NCI-H2029 (cell line): ENCODE measurements around the gene SPEM3.

ENCODE experiments used
- DNase-seq: peaks from one replicate; lab custom pipeline; 2025; lab: John Stamatoyannopoulos, UW

SPEM3 gene

DNA sequence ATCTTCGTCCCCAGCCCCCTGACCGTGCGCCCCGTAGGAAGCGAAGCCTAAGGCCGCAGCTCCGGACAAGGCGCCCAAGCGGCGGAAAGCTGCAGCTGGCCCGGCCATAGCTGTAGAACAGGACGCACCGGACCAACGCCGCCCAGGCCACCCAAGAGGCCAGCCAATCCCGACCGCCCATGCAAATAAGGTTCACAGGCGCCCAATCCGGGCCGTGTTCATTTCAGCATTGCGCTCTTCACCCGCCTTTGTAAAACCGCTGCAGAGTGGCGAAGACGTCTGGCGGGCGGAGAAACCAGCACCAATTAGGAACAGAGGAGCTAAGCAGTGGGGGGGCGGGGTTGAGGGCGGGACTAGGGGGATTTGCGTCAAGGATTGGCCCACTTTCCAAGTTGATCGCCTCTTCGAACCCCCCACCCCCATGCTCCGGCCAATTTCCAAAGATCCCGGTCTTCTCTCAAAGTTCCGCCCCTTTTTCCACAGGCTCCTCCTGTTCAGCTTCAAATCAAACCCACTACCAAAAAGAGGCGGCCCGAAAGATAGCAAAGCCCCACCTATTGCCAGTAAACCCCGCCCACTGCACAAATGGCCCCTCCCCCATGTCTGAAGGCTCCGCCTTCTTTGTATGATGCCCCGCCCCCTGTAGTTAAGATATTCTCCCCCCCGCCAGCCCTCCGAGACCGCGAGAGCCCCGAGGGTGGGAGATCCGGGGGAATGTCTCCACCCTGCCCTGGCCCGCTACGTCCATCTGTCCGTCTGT, 24.5 kb upstream of the SPEM3 start, which contains the start of gene TMEM256:
Gene TMEM256 (minus strand): TSS at position 121 of the 760 bp plus-strand sequence. CDS start 13 bp downstream, at position 108.
- peak; percentile 89 for DNase-seq

DNA sequence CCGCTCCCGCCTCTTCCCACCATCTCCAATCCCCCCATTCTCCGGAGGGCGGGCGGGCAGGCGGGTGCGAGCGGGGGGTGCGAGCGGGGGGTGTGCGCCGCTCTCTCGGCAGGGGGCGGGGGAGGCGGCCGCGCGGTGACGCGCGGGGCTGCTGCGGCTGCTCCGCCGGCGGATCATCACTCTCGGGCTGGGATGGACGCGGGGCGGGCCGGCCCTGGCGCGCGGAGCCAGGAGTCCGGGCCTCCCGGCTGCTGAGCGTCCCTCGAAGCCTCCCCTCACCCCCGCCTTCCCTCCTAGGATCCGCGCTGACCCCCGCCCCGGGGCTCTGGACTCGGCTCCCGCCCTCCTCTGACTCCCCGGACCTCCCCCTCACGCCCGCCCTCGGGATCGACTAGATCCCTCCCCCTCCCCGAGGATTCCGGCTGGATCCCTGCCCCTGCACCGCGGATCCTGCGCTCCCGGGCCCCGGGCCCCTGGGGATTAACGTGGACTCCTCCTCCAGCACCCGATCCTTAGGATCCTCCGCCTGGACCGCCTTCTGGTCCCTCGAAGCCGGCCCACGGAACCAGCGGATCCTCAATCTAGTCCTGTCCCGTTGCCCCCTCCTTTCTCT, 23.8 kb upstream of the SPEM3 start:
- no peak for DNase-seq

DNA sequence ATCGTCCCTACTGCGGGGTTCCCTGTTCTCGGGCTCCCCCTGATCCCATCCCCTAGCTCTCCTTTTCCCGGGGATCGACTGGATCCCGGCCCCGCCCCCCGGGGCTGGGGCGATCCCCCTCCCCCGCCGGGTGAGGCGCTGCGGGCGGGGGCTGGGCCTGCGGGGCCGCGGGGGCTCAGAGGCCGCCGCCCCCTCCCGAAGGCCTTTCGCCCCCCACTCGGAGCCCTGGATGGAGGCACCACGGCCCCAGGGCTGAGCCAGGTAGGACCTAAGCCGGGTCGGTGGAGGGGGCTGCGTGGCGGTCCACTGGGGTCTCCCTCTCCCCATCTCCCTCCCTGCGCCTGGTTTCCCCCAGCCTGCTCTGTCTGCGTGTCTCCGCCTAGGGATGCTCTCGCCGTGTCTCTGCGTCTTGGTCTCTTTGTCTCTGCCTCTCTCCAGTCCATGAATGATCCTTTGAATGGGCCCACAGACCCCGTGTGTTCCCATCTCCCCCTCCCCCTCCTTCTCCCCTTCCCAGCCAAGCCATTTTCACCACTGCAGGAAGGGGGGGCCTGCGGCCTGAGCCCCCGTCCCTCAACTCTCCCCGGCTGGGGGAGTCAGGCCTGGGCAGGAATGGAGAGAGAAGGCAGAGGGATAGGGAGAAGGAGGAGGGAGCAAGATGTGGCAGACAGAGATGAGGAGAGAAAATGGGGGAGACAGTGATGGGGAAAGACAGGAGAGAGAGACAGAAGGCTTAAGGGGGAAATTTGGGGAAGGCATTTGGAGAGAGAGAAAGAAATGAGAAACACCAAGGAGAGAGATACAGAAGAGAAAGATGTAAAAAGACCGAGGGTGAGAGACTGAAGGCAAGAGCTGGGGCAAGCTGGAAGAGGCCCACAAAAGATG, 23.1 kb upstream of the SPEM3 start:
- DNase-seq = no peak

DNA sequence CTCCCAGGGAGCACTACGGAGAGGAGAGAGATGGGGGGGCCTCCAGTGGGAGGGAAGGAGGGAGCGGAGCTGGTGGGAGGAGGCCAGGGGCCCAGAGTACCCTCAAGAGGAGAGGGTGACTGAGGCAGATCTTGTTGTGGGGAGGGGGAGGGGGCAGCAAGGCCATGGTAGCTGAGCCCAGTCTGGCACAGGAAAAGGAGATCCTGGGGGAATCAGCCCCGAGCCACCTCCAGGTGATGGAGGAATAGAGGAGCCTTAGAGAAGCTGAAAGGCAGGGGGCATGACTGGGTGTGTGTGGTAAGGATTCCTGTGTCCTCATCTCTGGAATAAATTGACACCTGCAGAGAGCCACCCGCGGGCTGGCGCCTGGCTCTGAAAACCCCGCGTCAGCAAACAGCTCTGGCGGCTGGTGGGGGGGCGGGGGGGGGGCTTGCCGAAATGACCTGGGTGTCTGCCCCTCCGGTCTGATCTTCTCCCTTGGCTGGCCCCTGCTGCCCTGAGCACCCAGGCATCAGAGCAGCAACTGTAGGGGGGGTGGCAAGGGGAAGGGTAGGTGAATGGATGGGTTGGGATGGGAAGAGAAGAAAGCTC, 22.3 kb upstream of the SPEM3 start:
- DNase-seq = no peak

DNA sequence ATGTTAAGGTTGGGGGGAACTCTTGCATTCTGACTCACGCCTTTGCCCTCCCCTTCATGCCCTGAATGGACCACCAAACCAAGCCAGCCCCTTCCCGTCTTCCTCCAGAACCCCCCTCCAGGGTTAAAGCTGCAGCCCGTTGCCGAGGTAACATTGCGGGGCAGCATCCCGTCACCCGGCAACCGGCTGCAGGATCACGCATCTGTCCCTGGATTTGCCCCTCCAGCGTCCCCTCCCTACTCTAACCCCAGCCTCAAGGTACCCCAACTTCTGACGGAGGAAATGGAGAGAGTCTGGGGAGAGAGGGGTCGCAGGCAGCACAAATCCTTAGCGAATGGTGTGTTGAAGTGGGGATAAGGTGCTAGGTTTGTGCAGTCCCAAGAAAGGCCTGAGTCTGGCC, 21.6 kb upstream of the SPEM3 start:
- no peak for DNase-seq

DNA sequence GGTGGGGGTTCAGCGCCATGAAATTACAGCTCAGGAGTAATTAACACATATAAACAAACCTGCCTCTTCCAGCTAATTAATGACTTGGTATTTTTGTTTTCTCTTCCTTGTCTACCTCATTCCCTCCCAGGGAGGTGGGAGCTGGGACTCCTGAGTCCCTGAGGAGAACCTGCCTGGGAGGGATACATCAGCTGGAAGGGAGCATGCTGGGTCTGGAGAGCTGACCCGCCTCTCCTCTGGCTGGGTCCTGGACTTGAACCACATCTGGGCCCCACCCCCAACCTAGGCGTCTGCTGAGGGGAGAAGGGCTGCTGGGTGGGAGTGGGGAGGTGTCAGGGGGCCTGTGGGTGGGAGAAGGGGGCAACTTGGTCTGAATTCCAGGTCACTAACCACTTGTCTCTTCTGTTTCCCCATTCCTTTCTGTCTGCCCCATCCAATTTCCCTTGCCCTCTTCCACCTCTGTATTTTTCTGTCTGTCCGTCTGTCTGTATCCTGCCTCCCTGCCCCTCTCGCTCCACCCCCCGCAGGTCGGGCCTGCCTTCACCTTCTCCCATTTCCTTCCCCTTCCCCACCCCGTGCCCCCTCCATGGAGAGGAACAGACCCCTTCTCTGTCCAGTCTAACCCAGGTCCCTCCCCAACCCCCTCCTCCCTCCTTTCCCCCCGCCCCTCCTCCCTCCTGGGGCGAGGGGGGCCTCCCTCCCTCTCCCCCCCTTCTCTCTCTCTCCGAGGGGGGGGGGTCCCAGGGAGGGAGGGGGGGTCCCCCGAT, 21.0 kb upstream of the SPEM3 start, which contains the start of gene NLGN2:
Gene NLGN2 (plus strand): TSS at position 361 of the 767 bp plus-strand sequence. CDS start 411 bp downstream, outside the sequence.
- no peak for DNase-seq

DNA sequence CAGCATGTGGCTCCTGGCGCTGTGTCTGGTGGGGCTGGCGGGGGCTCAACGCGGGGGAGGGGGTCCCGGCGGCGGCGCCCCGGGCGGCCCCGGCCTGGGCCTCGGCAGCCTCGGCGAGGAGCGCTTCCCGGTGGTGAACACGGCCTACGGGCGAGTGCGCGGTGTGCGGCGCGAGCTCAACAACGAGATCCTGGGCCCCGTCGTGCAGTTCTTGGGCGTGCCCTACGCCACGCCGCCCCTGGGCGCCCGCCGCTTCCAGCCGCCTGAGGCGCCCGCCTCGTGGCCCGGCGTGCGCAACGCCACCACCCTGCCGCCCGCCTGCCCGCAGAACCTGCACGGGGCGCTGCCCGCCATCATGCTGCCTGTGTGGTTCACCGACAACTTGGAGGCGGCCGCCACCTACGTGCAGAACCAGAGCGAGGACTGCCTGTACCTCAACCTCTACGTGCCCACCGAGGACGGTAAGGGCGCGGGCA, 20.4 kb upstream of the SPEM3 start:
- no peak for DNase-seq

DNA sequence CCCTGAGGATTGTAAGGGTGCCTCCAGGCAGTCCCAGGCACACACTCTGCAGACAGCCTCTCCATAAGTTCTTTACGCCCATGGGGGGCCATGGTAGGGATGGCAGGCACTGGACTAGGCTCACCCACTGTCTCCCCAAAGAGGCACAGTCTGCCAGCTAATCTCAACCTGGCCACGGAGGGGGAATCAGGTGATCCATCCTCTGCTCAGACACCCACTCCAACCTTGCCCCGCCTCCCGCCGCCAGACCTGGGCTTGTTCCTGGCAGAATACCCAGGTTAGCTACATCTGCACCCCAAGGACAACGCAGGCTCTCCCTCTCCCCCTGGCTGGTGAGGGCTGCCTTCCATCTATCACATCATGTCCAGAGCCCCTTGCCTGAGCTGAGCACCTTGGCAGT, 19.8 kb upstream of the SPEM3 start:
- DNase-seq = no peak

DNA sequence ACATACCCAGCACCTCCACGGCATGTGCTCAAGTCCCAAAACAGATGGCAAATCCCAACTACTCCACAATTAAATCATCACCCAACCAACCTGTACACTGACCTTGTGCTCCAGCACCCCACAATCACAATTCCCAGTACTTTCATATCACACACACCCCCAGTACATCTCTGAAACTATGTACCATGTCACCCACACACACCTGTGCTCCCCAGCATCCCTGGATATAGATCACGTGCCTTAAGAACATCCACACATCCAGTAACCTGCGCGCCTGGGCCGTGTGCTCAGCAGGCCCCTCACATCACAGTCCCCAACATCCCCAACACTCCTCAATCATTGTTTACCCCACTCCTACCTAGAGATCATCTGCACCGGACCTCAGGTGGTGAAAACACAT, 18.9 kb upstream of the SPEM3 start:
- no peak for DNase-seq

DNA sequence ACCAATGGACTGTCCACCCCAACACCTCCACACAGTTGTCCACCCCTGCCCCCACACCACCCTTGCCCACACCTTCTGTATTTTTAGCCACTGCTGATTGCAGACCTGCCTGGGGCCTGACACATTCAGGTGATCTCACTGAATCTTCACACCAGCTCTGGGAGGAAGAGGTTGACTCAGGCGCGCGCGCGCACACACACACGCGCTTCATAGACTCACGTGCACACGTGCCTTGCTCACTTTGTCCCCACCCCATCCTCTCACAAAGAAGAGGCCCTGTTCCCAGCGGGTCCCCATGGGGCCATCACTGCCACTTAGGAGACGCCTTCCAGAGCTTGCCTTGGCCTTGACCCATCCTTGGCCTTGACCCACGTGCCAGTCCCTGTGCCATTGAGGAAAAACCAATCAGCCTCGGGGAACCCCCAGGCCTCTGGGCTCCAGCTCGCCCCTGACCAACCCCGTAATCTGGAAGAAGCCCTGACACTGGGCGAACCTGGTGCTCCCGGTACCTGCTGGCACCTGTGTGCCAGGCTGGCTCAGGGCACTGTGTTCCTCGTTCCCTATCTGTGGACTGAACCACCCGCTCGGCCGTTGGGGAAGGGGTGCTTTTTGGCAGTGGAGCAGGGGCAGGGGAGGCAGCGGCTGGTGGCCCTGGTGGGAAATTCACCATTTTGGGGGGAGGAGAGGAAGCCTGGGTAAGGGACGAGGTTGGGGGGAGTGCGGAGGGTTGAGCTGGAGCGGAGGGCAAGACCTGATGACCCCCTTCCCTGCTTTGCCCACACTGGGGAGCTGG, 17.8 kb upstream of the SPEM3 start:
- DNase-seq = no peak

DNA sequence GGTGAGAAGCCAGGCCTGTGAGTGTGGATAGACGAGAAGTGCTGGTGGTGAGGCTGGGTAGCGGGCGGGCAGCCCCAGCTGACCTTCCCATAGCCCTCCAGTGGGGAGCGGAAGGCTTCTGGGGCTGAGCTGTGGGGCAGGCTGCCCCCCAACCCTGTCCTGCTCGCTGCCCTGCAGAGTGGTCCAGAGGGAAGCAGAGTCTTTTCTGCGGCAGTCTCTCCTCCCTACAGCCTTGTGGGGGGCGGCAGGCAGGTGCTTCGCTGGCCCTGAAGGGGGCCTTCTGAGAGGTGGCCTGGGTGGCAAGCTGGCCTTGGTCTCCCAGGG, 17.3 kb upstream of the SPEM3 start:
- DNase-seq = no peak

DNA sequence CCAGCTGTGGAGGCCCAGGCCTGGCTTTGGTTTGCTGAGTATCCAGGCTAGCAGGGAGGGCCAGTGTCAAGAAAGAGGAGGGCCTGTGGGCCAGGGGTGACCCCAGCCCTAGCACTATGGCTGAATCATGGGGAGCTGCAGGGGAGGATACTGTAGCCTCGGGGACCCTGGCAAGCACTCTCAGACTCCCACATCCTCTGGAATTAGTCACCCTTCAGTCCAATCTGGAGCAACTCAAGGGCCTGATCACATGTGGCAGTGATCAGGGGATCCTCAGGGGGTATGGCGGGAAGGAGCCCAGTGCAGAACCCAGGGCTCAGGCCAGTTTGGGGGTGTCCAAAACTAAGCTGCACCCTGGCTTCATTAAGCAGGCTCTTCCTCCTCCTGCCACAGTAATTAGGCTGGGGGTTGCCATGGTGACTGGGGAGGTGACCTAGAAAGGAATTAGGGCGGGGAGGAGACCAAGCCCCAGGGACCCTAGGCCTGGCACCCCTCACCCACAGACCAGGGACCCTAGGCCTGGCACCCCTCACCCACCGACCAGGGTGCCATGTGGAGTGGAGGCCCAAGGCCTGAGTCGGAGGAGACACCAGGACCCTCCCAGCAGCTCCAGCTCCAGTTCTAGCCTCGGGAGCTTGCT, 15.2 kb upstream of the SPEM3 start:
- DNase-seq = no peak

DNA sequence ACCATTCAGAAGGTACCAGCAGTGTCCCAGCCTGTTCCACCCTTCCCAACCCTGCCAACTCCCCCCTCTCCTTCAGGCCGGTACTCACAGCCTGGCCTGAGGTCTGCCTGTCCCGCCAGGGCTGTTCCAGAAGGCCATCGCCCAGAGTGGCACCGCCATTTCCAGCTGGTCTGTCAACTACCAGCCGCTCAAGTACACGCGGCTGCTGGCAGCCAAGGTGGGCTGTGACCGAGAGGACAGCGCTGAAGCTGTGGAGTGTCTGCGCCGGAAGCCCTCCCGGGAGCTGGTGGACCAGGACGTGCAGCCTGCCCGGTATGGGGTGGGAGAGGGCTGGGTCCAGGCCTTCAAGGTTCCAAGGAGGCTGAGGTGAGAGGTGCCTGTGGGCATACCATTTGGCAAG, 13.8 kb upstream of the SPEM3 start:
- DNase-seq = no peak

DNA sequence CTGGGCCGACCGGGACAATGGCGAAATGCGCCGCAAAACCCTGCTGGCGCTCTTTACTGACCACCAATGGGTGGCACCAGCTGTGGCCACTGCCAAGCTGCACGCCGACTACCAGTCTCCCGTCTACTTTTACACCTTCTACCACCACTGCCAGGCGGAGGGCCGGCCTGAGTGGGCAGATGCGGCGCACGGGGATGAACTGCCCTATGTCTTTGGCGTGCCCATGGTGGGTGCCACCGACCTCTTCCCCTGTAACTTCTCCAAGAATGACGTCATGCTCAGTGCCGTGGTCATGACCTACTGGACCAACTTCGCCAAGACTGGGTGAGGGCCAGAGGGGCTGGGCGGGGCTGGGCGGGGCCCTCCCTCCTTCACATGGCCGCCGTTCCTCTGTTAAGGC, 12.9 kb upstream of the SPEM3 start:
- no peak for DNase-seq

DNA sequence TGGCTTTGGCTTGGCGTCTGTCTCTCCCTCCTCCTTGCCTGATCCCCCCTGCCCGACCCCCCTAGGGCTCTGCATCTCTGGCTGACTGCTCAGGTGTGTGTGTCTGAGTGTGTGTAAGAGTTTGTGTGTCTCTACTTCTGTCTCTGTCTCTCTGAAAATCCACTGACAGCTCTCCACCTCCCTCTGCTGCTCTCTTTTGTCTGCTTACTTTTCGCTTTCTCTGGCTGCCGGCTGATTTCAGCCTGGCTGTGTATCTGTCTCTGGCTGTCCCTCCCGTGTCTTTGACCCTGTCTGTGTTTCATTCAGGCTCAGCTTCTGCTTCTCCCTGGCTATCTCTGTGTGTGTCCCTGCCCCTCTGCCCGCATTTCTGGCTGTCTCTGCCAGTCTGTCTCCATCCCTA, 12.3 kb upstream of the SPEM3 start:
- no peak for DNase-seq

DNA sequence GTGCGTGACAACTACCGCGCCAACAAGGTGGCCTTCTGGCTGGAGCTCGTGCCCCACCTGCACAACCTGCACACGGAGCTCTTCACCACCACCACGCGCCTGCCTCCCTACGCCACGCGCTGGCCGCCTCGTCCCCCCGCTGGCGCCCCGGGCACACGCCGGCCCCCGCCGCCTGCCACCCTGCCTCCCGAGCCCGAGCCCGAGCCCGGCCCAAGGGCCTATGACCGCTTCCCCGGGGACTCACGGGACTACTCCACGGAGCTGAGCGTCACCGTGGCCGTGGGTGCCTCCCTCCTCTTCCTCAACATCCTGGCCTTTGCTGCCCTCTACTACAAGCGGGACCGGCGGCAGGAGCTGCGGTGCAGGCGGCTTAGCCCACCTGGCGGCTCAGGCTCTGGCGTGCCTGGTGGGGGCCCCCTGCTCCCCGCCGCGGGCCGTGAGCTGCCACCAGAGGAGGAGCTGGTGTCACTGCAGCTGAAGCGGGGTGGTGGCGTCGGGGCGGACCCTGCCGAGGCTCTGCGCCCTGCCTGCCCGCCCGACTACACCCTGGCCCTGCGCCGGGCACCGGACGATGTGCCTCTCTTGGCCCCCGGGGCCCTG, 11.5 kb upstream of the SPEM3 start:
- no peak for DNase-seq

DNA sequence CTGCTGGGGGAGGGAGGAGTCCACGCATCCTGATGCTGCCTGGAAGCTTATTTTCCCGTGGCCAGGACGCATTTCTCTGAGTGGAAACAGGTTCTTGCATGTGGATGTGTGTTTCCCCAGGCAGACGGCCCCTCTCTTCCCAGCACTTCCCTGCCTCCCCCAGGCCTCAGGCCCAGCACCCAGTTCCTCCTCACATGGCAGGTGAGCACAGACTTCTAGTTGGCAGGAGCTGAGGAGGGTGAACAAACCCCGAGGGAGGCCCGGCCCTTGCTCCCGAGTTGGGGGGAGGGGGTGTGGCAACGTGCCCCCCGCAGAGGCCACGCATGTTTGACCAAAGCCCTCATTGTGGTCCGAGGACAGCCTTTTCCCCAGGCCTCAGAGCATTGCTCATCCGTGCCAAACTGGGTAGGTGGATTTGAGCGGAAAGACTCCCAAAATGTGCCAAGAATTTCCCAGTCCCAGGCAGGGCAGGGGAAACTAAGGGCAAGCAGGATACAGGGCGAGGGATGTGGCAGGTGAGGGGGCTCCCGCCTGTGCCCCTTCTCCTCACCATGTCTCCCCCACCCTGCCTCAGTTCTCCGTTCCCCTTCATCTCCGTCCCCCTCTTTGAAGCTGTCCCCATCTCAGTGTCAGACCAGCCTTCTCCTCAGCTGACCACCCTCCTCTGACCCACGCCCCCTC, 10.0 kb upstream of the SPEM3 start:
- no peak for DNase-seq

DNA sequence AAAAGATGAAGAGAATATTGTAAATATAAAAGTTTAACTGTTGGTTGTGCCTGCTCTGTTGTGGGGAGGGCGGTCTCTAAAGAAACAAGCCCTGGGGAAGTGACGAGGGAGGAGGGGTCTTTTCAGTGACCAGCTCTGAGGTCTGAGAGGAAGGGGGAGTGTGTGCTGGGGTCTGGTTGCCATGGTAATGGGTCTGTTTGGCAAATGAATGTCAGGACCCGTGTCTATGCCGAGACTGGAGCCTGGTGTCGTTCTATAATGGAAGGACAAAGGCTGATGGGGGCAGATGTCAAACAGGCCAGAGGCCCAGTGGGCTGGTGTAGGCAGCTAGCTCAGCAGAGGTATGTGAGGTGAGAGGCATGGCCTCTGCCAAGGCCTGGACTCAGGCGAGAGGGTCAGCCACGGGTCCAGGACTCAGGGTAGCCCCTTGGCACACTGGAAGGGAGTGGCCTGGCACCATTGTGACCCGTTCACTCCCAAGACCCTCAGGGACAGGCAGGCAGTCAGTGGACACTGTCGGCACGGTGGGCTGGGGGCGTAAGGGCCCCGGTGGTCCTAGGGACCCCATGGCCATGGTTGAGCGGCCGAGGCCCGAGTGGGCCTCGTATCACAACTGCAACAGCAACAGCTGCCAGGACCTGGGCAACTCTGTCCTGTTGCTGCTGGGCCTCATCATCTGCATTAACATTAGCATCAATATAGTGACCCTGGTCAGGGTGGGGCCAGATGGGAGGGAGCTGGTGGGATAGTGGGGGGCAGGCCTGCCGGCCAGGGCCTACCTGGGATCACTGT, 8.6 kb upstream of the SPEM3 start, which contains the start of gene SPEM1:
Gene SPEM1 (plus strand): TSS at position 506 of the 792 bp plus-strand sequence. CDS start 61 bp downstream, at position 567.
- DNase-seq = no peak
